ENCODE measurements around the gene MAN2A1. TPM values are rescaled to one million over a fixed set of nuclear protein-coding genes. Genes with fewer than 3 reads are reported as not detected.

Gene MAN2A1
- total RNA-seq, 2 donors from 2014 or later: 81.2 to 104 TPM

- Histone ChIP-seq H3K27ac (no peak overlapping the region), H3K36me3 (no peaks in the 10 kb centered on the region), H3K27me3 (no peaks in the 10 kb centered on the region), H3K4me1 (no peaks in the 10 kb centered on the region), H3K9me3 (no peaks in the 10 kb centered on the region), H3K4me3 (no peak overlapping the region), H3K9ac (ENCODE audit: low read depth in 2 of 2, low read length in 2 of 2) (no peak overlapping the region)
- intact Hi-C loops (cut with DNase I): no loop called here
- TF ChIP-seq CTCF (IDR thresholded peaks at IDR 0.05): no peak
- DNase-seq: no peak
Observed at GRCh38 chr5:109678447-109678846, 11.3 kb upstream of the MAN2A1 start.

GRCh38 chr5:109681763-109682162 lies 8.0 kb upstream of the MAN2A1 start:
- Histone ChIP-seq H3K36me3 (no peaks in the 10 kb centered on the region), H3K4me3 (no peak overlapping the region), H3K9me3 (no peaks in the 10 kb centered on the region), H3K27me3 (no peaks in the 10 kb centered on the region), H3K9ac (ENCODE audit: low read depth in 2 of 2, low read length in 2 of 2) (no peak overlapping the region), H3K4me1 (no peaks in the 10 kb centered on the region), H3K27ac (no peak overlapping the region)
- DNase-seq: no peak
- intact Hi-C loops (cut with DNase I): no loop called here
- no peak for TF ChIP-seq CTCF (IDR thresholded peaks at IDR 0.05)

GRCh38 chr5:109682383-109682782 lies 7.3 kb upstream of the MAN2A1 start:
- TF ChIP-seq CTCF (IDR thresholded peaks at IDR 0.05): no peak
- intact Hi-C loops (cut with DNase I): no loop called here
- Histone ChIP-seq H3K9me3 (no peaks in the 10 kb centered on the region), H3K27ac (no peak overlapping the region), H3K36me3 (no peaks in the 10 kb centered on the region), H3K4me3 (no peak overlapping the region), H3K4me1 (no peaks in the 10 kb centered on the region), H3K9ac (ENCODE audit: low read depth in 2 of 2, low read length in 2 of 2) (no peak overlapping the region), H3K27me3 (no peaks in the 10 kb centered on the region)
- no peak for DNase-seq

- intact Hi-C loops (cut with DNase I): loop anchor here (5.0 kb wide), 1 partner anchor 764 kb away; no protein-coding TSS in a partner anchor
- Histone ChIP-seq H3K9me3 (no peaks in the 10 kb centered on the region), H3K9ac (ENCODE audit: low read depth in 2 of 2, low read length in 2 of 2) (no peak overlapping the region), H3K4me1 (no peaks in the 10 kb centered on the region), H3K27me3 (no peaks in the 10 kb centered on the region), H3K27ac (no peak overlapping the region), H3K4me3 (no peak overlapping the region), H3K36me3 (no peaks in the 10 kb centered on the region)
- DNase-seq: no peak
- TF ChIP-seq CTCF (IDR thresholded peaks at IDR 0.05): no peak
Observed at GRCh38 chr5:109685916-109686315, 3.8 kb upstream of the MAN2A1 start.

GRCh38 chr5:109688630-109688969 lies 1.1 kb upstream of the MAN2A1 start:
- Histone ChIP-seq H3K4me1 (peaks cover 6% of the 10 kb centered on the region), H3K9me3 (no peaks in the 10 kb centered on the region), H3K27me3 (no peaks in the 10 kb centered on the region), H3K36me3 (no peaks in the 10 kb centered on the region), H3K4me3 (peak overlapping the region; percentile 97), H3K27ac (peak overlapping the region; percentile 99), H3K9ac (ENCODE audit: low read depth in 2 of 2, low read length in 2 of 2) (peak overlapping the region; percentile 72 to 87)
- peak; percentile 53 for TF ChIP-seq CTCF (IDR thresholded peaks at IDR 0.05)
- intact Hi-C loops (cut with DNase I): loop anchor here (5.0 kb wide), 1 partner anchor 766 kb away; no protein-coding TSS in a partner anchor
- peak; percentile 78 for DNase-seq

Data from colonic mucosa (tissue), 4 donors.